ENCODE results near the gene CEP162.

DNA sequence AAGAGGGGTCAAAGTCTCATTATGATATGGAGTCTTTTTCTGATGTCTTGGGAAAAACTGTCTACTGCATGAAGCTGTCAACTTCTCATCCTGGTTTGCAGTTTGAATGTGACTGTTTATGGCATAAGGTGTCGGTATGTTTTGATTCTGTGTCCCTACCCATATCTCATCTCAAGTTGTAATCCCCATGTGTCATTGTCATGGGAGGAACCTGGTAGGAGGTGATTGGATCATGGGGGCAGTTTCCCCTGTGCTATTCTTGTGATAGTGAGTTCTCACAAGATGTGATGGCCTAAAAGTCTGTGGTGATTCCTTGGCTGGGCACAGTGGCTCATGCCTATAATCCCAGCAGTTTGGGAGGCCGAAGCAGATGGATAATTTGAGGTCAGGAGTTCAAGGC, 146.2 kb downstream of the CEP162 start:
- TF ChIP-seq, protein P1, sequence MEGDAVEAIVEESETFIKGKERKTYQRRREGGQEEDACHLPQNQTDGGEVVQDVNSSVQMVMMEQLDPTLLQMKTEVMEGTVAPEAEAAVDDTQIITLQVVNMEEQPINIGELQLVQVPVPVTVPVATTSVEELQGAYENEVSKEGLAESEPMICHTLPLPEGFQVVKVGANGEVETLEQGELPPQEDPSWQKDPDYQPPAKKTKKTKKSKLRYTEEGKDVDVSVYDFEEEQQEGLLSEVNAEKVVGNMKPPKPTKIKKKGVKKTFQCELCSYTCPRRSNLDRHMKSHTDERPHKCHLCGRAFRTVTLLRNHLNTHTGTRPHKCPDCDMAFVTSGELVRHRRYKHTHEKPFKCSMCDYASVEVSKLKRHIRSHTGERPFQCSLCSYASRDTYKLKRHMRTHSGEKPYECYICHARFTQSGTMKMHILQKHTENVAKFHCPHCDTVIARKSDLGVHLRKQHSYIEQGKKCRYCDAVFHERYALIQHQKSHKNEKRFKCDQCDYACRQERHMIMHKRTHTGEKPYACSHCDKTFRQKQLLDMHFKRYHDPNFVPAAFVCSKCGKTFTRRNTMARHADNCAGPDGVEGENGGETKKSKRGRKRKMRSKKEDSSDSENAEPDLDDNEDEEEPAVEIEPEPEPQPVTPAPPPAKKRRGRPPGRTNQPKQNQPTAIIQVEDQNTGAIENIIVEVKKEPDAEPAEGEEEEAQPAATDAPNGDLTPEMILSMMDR (IDR thresholded peaks at IDR 0.05; ENCODE audit: low read length), result no peak
- TF ChIP-seq EZH2 (optimal IDR thresholded peaks at IDR 0.05; ENCODE audit: low read depth, low read length), result no peak
- no peak for TF ChIP-seq EZH2phosphoT487 (IDR thresholded peaks at IDR 0.05; ENCODE audit: low read length)

All from MM.1S (cell line).